K562 (cell line): Measurements from ENCODE around the gene TMEM127. TPM values are rescaled to one million over a fixed set of nuclear protein-coding genes. Genes with fewer than 3 reads are reported as not detected.

ENCODE experiments used
- BDP1 ChIP-seq: IDR thresholded peaks from 3 replicates; pipeline ENCODE4 v1.6.1; 2011; ENCODE audit not compliant: insufficient read length, insufficient read depth
- C11orf30 ChIP-seq: fragments of 450-650 bp; IDR thresholded peaks from 2 replicates; pipeline ENCODE4 v1.6.1; 2016; ENCODE audit warnings: low read depth, mild to moderate bottlenecking
- CC2D1A ChIP-seq: fragments of 450-650 bp; IDR thresholded peaks from 2 replicates; pipeline ENCODE4 v1.6.1; 2017; ENCODE audit warnings: mild to moderate bottlenecking
- CREB3L1 ChIP-seq: fragments of 450-650 bp; IDR thresholded peaks from 2 replicates; pipeline ENCODE4 v1.6.1; 2014; ENCODE audit warnings: low read depth, mild to moderate bottlenecking, moderate library complexity, borderline replicate concordance
- DIDO1 ChIP-seq: fragments of 450-650 bp; IDR thresholded peaks from 2 replicates; pipeline ENCODE4 v1.6.1; 2016; ENCODE audit warnings: low read depth, missing biosample characterization, missing genetic modification characterization
- FUS ChIP-seq: fragments of 200-400 bp; formaldehyde crosslinking; optimal IDR thresholded peaks from 2 replicates; pipeline ENCODE3; 2017; ENCODE audit warnings: low read depth, low read length
- HMGN3 ChIP-seq: IDR thresholded peaks from 2 replicates; pipeline ENCODE4 v1.6.1; 2011; ENCODE audit warnings: borderline replicate concordance, low read depth, mild to moderate bottlenecking, mixed read lengths, low read length; ENCODE audit not compliant: insufficient read length; ENCODE audit errors: extremely low read depth
- HMGXB4 ChIP-seq: sonication (generic); formaldehyde crosslinking; IDR thresholded peaks from 2 replicates; pipeline ENCODE4 v1.8.1; 2023; ENCODE audit warnings: mild to moderate bottlenecking, missing genetic modification reagents
- KAT7 ChIP-seq: sonication (generic); formaldehyde crosslinking; IDR thresholded peaks from 2 replicates; pipeline ENCODE4 v1.8.0; 2022; ENCODE audit warnings: missing genetic modification reagents, mild to moderate bottlenecking, borderline replicate concordance
- KDM5B ChIP-seq: fragments of 200-600 bp; sonication (generic); IDR thresholded peaks from 2 replicates; pipeline ENCODE4 v1.6.1; 2012; ENCODE audit warnings: low read depth, mild to moderate bottlenecking, moderate library complexity, low read length, control low read depth, inconsistent platforms; ENCODE audit not compliant: insufficient replicate concordance
- MAZ ChIP-seq, 2 experiments: fragments of 450-650 bp in 1 of 2; sonication (generic) in 1 of 2; formaldehyde crosslinking; IDR thresholded peaks in 1 of 2; conservative IDR thresholded peaks in 1 of 2; 2 replicates each; pipeline versions ENCODE4 v1.4.0 to v1.5.0; 2020; ENCODE audit warnings: mild to moderate bottlenecking in 1 of 2, missing genetic modification reagents in 1 of 2
- NCOA1 ChIP-seq: fragments of 450-650 bp; IDR thresholded peaks from 2 replicates; pipeline ENCODE4 v1.6.1; 2016; ENCODE audit warnings: low read depth
- NONO ChIP-seq, 2 experiments: fragments of 200-400 bp in 1 of 2; fragments of 450-650 bp in 1 of 2; formaldehyde crosslinking in 1 of 2; IDR thresholded peaks; 2 replicates each; pipeline ENCODE4 v1.6.1; 2017; ENCODE audit warnings: low read depth in 2 of 2, mild to moderate bottlenecking in 2 of 2, moderate library complexity in 2 of 2, low read length in 1 of 2
- NRF1 ChIP-seq, 2 experiments: fragments of 450-650 bp; IDR thresholded peaks in 1 of 2; conservative IDR thresholded peaks in 1 of 2; 2 replicates each; pipeline ENCODE4 v1.6.1; 2014; ENCODE audit warnings: mild to moderate bottlenecking in 2 of 2
- POLR2AphosphoS5 ChIP-seq: IDR thresholded peaks from 2 replicates; pipeline ENCODE4 v1.6.1; 2011; ENCODE audit warnings: mild to moderate bottlenecking, low read depth, low read length, moderate library complexity; ENCODE audit not compliant: control insufficient read depth, insufficient read depth
- POLR2G ChIP-seq: fragments of 200-400 bp; formaldehyde crosslinking; IDR thresholded peaks from 2 replicates; pipeline ENCODE4 v1.6.1; 2017; ENCODE audit warnings: low read depth, mild to moderate bottlenecking, antibody characterized with exemption, low read length, moderate library complexity
- SNAPC5 ChIP-seq: fragments of 250-450 bp; sonication (Bioruptor Pico); IDR thresholded peaks from 2 replicates; pipeline ENCODE4 v1.8.0; 2021; ENCODE audit warnings: moderate library complexity, mild to moderate bottlenecking, inconsistent platforms
- SPI1 ChIP-seq: IDR thresholded peaks from 2 replicates; pipeline ENCODE4 v1.6.1; 2011; ENCODE audit warnings: low read depth, low read length, control low read depth, borderline replicate concordance
- TAF1 ChIP-seq: IDR thresholded peaks from 2 replicates; pipeline ENCODE4 v1.6.1; 2011; ENCODE audit warnings: mild to moderate bottlenecking, low read length, moderate library complexity; ENCODE audit not compliant: insufficient read depth, control insufficient read depth, severe bottlenecking; ENCODE audit errors: extremely low read depth
- THAP7 ChIP-seq: fragments of 250-450 bp; sonication (Bioruptor Pico); IDR thresholded peaks from 2 replicates; pipeline ENCODE4 v1.5.0; 2021
- ZBTB7A ChIP-seq: IDR thresholded peaks from 2 replicates; pipeline ENCODE4 v1.6.1; 2011; ENCODE audit warnings: low read depth, mild to moderate bottlenecking, low read length, moderate library complexity, borderline replicate concordance; ENCODE audit not compliant: control insufficient read depth
- ZNF77 ChIP-seq: fragments of 250-450 bp; sonication (Bioruptor Pico); IDR thresholded peaks from 2 replicates; pipeline ENCODE4 v1.5.0; 2020
- polyA plus RNA-seq, 8 experiments: library from polyadenylated mRNA; depleted of rRNA in 4 of 8; stranded (reverse) in 5 of 8; unstranded in 3 of 8; fragments of >200 nt; fragmentation: Nextera tagmentation in 2 of 8; fragmentation: Illumina TruSeq in 1 of 8; extraction: Ambion mirVana in 2 of 8; extraction: Trizol in 1 of 8; gene quantifications; 2 replicates each; pipeline versions ENCODE4 v1.2.1 to v1.2.3, GENCODE V29; 2011 to 2014; ENCODE audit warnings: inconsistent platforms in 1 of 8, missing spikeins in 1 of 8
- total RNA-seq, 7 experiments: library from RNA; depleted of rRNA in 6 of 7; stranded (reverse); fragments of >200 nt in 6 of 7; fragmentation: Illumina TruSeq in 2 of 7; extraction: Trizol in 2 of 7; gene quantifications; 2 replicates each; pipeline versions ENCODE4 v1.2.1 to v1.2.3, GENCODE V29; 2011 to 2021; ENCODE audit warnings: low replicate concordance in 1 of 7

Gene TMEM127
- total and polyA plus RNA-seq, 9 of the 15 experiments (the other 6 are each of a cell fraction or from before 2014, with no cell fraction given): 1.7 to 20.0 (median 9.9) TPM

- TF ChIP-seq POLR2G (peak; percentile 93), ZNF77 (CRISPR knock-in tag) (no peak), HMGXB4 (peak; percentile 80; the same call in 1 of the 2 replicates), ZBTB7A (0 out of 2 replicates have a peak, but pooled peaks have one; percentile 56), KDM5B (peak; percentile 87), C11orf30 (peak; percentile 84), NONO (IDR thresholded peaks at IDR 0.05; ENCODE audit: low read depth in 2 of 2, low read length in 1 of 2) (peak in 1 of 2 experiments; percentile 58; a peak in 1 of 4 replicates), DIDO1 (tag) (peak; percentile 13; the same call in 1 of the 2 replicates), SPI1 (peak; percentile 24; the same call in 1 of the 2 replicates), KAT7 (CRISPR knock-in tag) (peak; percentile 68; the same call in 1 of the 2 replicates), SNAPC5 (no peak), POLR2AphosphoS5 (peak; percentile 45; the same call in 1 of the 2 replicates), BDP1 (no peak), CREB3L1 (peak; percentile 93), NRF1 (conservative IDR thresholded peaks at IDR 0.05 in 1 of 2, IDR thresholded peaks at IDR 0.05 in 1 of 2) (peak; percentile 95 to 96), FUS (peak; percentile 94), THAP7 (CRISPR knock-in tag) (no peak), CC2D1A (no peak), NCOA1 (peak; percentile 59; the same call in 1 of the 2 replicates), TAF1 (peak; percentile 59), HMGN3 (peak; percentile 66), MAZ (CRISPR knock-in tag; conservative IDR thresholded peaks at IDR 0.05 in 1 of 2, IDR thresholded peaks at IDR 0.05 in 1 of 2) (peak; percentile 90 to 95)
These were observed at the start of gene TMEM127, which contains the start of gene CIAO1 (continued) for GRCh38 chr2:96265840-96266679.
